ENCODE measurements around the gene GNAQ.

GRCh38 chr9:77877976-77878375 lies 153.6 kb downstream of the GNAQ start:
- TF ChIP-seq CTCF (IDR thresholded peaks at IDR 0.05; ENCODE audit: low read depth, low read length, poor library complexity, severe bottlenecking) = no peak
- no peak for TF ChIP-seq EZH2phosphoT487 (IDR thresholded peaks at IDR 0.05; ENCODE audit: borderline replicate concordance, low read length)

All from DOHH2 (cell line).